Posterior cingulate gyrus (tissue), 11 donors: ENCODE measurements around the gene FCAMR.

Experiments used
- DNase-seq, 10 donors: peaks; one replicate each; pipeline versions ENCODE4 v3.0.0 to v3.0.0-alpha.2; 2020 to 2021; ENCODE audit warnings: mixed read lengths in 3 of 10
- intact Hi-C: fragments of 100-400 bp; cut with DNase I; formaldehyde crosslinking; loops from one replicate; pipeline ENCODE4 v1.15.1; 2023

Gene FCAMR

DNA sequence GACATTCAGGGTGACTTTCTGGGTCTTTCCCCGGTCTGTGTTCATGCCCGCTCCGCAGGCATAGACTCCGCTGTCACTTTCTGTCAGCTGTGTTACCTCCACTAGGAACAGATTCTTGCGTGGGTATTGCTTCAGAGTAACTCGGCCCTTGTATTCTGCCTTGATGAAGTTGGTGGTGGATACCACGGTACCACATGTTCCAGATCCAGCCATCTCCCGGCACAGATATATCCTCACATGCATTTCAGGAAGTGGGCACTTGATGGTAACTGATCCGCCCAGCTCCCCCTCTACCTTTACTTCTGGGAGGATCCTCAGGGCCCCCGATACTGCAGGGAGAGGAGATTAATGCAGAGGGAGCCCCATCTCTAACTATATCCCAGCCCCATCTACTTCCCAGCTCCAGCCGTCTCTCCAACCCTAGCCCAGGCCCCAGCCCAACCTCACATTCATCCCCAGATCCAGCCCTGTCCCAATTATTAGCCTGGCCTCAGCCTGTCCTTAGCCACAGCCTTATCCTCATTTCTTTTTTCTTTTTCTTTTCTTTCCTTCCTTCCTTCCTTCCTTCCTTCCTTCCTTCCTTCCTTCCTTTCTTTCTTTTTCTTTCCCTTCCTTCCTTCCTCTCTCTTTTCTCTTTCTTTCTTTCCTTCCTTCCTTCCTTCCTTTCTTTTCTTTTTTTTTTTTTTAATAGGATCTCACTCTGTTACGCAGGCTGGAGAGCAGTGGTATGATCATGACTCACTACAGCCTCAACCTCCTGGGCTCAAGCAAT, 56.3 kb downstream of the FCAMR start:
- intact Hi-C loops, result loop anchor here (2.0 kb wide), 3 partner anchors 179 to 279 kb away; partner anchors contain the start of gene DYRK3
- no peak for DNase-seq

- intact Hi-C loops, result loop anchor here (2.0 kb wide), 3 partner anchors 178 to 278 kb away; partner anchors contain the start of gene DYRK3
- DNase-seq, result peak in 8 of 10 donors; percentile 60 to 93 (median 74)
Measured at GRCh38 chr1:206912445-206913095, 57.7 kb downstream of the FCAMR start.

- intact Hi-C loops, result no loop called here
- DNase-seq, result peak in 1 of 10 donors; percentile 14
Measured at GRCh38 chr1:206911064-206911663, 59.1 kb downstream of the FCAMR start.

- no peak for DNase-seq
- intact Hi-C loops, result no loop called here
Measured at GRCh38 chr1:206909883-206910318, 60.4 kb downstream of the FCAMR start.

- intact Hi-C loops, result no loop called here
- peak in 1 of 10 donors; percentile 81 for DNase-seq
Measured at GRCh38 chr1:206909161-206909882, 60.9 kb downstream of the FCAMR start.

- intact Hi-C loops, result no loop called here
- no peak for DNase-seq
Measured at GRCh38 chr1:206908038-206908437, 62.2 kb downstream of the FCAMR start.
